D721Med (cell line): Measurements from ENCODE around the gene FAM180B.
A peak's percentile ranks its signal among the peaks of the same experiment; 100 is the strongest.
"Not testable (repeated sequence)": the region's sequence is repeated elsewhere in the genome, so short reads cannot be mapped to it uniquely, and the experiment has no call there.

Source experiments
- DNase-seq: peaks from one replicate; pipeline ENCODE4 v3.0.0; 2011; ENCODE audit warnings: low spot score; ENCODE audit not compliant: insufficient read length
- FAIRE-seq: peaks from 2 replicates; lab custom pipeline; 2011; peaks lifted over from hg19 to GRCh38; lab: Jason Lieb, UNC
- CTCF ChIP-seq: IDR thresholded peaks from 2 replicates; pipeline ENCODE4 v1.5.1; 2012; ENCODE audit warnings: mild to moderate bottlenecking, control low read depth; ENCODE audit not compliant: insufficient read depth; ENCODE audit errors: missing control alignments

Gene FAM180B

GRCh38 chr11:47550288-47551047 is 36.0 kb upstream of the FAM180B start:
- DNase-seq (no peak), FAIRE-seq (no peak)
- no peak for TF ChIP-seq CTCF

- FAIRE-seq (no peak), DNase-seq (no peak)
- peak; percentile 16 for TF ChIP-seq CTCF
Observed at GRCh38 chr11:47551086-47551485, 35.4 kb upstream of the FAM180B start.

- no peak for FAIRE-seq
- no peak for TF ChIP-seq CTCF
- DNase-seq = no peak
Observed at GRCh38 chr11:47552056-47552565, 34.4 kb upstream of the FAM180B start.

GRCh38 chr11:47552566-47553405 is 33.7 kb upstream of the FAM180B start, which contains the start of gene CELF1:
CELF1 (minus strand) TSS chr11:47553132; CDS start chr11:47499523, 53,609 bp downstream.
- peak; percentile 61 for TF ChIP-seq CTCF
- FAIRE-seq = no peak
- DNase-seq = peak; percentile 73

- DNase-seq (no peak), FAIRE-seq (no peak)
- TF ChIP-seq CTCF = no peak
Observed at GRCh38 chr11:47553406-47553743, 33.1 kb upstream of the FAM180B start.

- DNase-seq, FAIRE-seq: not testable (repeated sequence)
Observed at GRCh38 chr11:47557004-47557403, 29.5 kb upstream of the FAM180B start.

GRCh38 chr11:47558695-47559094 is 27.8 kb upstream of the FAM180B start:
- no peak for TF ChIP-seq CTCF
- FAIRE-seq (no peak), DNase-seq (no peak)
